Mesendoderm (in vitro differentiated cells): Measurements from ENCODE around the gene ABHD17C.

Experiments used
- DNase-seq: peaks from one replicate; pipeline ENCODE4 v3.0.0; 2013
- H2AK5ac ChIP-seq: 2 replicates; pipeline ENCODE4 v1.6.1; 2013; ENCODE audit warnings: low read length, inconsistent platforms
- H2BK120ac ChIP-seq: 2 replicates; pipeline ENCODE4 v1.6.1; 2013; ENCODE audit warnings: low read depth, mild to moderate bottlenecking, low read length, moderate library complexity, mixed read lengths
- H2BK15ac ChIP-seq: replicated peaks from 2 replicates; pipeline ENCODE4 v1.6.1; 2013; ENCODE audit warnings: low read depth, mild to moderate bottlenecking, moderate library complexity
- H2BK5ac ChIP-seq: 2 replicates; pipeline ENCODE4 v1.6.1; 2013; ENCODE audit warnings: low read length, inconsistent platforms
- H3K18ac ChIP-seq: 2 replicates; pipeline ENCODE4 v1.6.1; 2013; ENCODE audit warnings: mild to moderate bottlenecking, low read length, mixed read lengths
- H3K23ac ChIP-seq: one replicate; pipeline ENCODE4 v1.6.1; 2013; ENCODE audit warnings: low read length
- H3K27ac ChIP-seq: 2 replicates; pipeline ENCODE4 v1.5.1; 2013; ENCODE audit warnings: low read depth, mild to moderate bottlenecking, inconsistent platforms, low read length, moderate library complexity
- H3K27me3 ChIP-seq: 2 replicates; pipeline ENCODE4 v1.6.1; 2013; ENCODE audit warnings: low read length, control low read depth, mild to moderate bottlenecking, inconsistent platforms; ENCODE audit not compliant: insufficient read depth, poor library complexity
- H3K36me3 ChIP-seq: 2 replicates; pipeline ENCODE4 v1.6.1; 2013; ENCODE audit warnings: low read length, inconsistent platforms; ENCODE audit not compliant: control insufficient read depth, insufficient read depth
- H3K4ac ChIP-seq: one replicate; pipeline ENCODE4 v1.6.1; 2013; ENCODE audit warnings: low read depth, mild to moderate bottlenecking, low read length, moderate library complexity
- H3K4me1 ChIP-seq: 2 replicates; pipeline ENCODE4 v1.6.1; 2013; ENCODE audit warnings: low read depth, low read length, inconsistent platforms; ENCODE audit not compliant: control insufficient read depth
- H3K4me2 ChIP-seq: 2 replicates; pipeline ENCODE4 v1.6.1; 2013; ENCODE audit warnings: low read length
- H3K4me3 ChIP-seq: 2 replicates; pipeline ENCODE4 v1.5.1; 2013; ENCODE audit warnings: mild to moderate bottlenecking, low read length
- H3K56ac ChIP-seq: one replicate; pipeline ENCODE4 v1.6.1; 2013; ENCODE audit warnings: low read length
- H3K79me1 ChIP-seq: 2 replicates; pipeline ENCODE4 v1.6.1; 2013; ENCODE audit warnings: low read length, inconsistent platforms
- H3K79me2 ChIP-seq: 2 replicates; pipeline ENCODE4 v1.6.1; 2013; ENCODE audit warnings: mild to moderate bottlenecking, low read length; ENCODE audit not compliant: control insufficient read depth, insufficient read depth
- H3K9ac ChIP-seq: 2 replicates; pipeline ENCODE4 v1.6.1; 2013; ENCODE audit warnings: low read length, inconsistent platforms
- H4K5ac ChIP-seq: one replicate; pipeline ENCODE4 v1.6.1; 2013; ENCODE audit warnings: low read length
- H4K8ac ChIP-seq: one replicate; pipeline ENCODE4 v1.6.1; 2013; ENCODE audit warnings: low read depth, mild to moderate bottlenecking, control low read depth, low read length, moderate library complexity
- WGBS: extraction: QIAGEN DNeasy Blood & Tissue Kit; methylation state at CpG from one replicate; pipeline ENCODE4 v1.1.7; 2013; ENCODE audit warnings: low lambda C conversion rate, missing lambda C conversion rate; ENCODE audit not compliant: insufficient coverage; ENCODE audit errors: extremely low coverage; 5-methylcytosine and 5-hydroxymethylcytosine counted together

ABHD17C gene

GRCh38 chr15:80732818-80733217 is 37.7 kb downstream of the ABHD17C start:
- H2BK15ac ChIP-seq, result no peak overlapping the region
- no peaks in the 10 kb centered on the region for H3K79me2 ChIP-seq
- no peak overlapping the region for H3K4me3 ChIP-seq
- no peak overlapping the region for H2BK120ac ChIP-seq
- H4K8ac ChIP-seq, result no peak overlapping the region
- no peak overlapping the region for H3K18ac ChIP-seq
- no peak overlapping the region for H2BK5ac ChIP-seq
- H3K36me3 ChIP-seq, result no peaks in the 10 kb centered on the region
- no peak overlapping the region for H3K4ac ChIP-seq
- DNase-seq, result no peak
- no peak overlapping the region for H3K4me2 ChIP-seq
- H3K27me3 ChIP-seq, result no peaks in the 10 kb centered on the region
- H2AK5ac ChIP-seq, result no peak overlapping the region
- no CpG with 5 or more reads among the region's 5 CpGs for WGBS
- no peak overlapping the region for H4K5ac ChIP-seq
- no peak overlapping the region for H3K27ac ChIP-seq
- no peaks in the 10 kb centered on the region for H3K4me1 ChIP-seq
- no peak overlapping the region for H3K56ac ChIP-seq
- H3K79me1 ChIP-seq, result peaks cover 1% of the 10 kb centered on the region
- H3K9ac ChIP-seq, result no peak overlapping the region
- H3K23ac ChIP-seq, result no peak overlapping the region

DNA sequence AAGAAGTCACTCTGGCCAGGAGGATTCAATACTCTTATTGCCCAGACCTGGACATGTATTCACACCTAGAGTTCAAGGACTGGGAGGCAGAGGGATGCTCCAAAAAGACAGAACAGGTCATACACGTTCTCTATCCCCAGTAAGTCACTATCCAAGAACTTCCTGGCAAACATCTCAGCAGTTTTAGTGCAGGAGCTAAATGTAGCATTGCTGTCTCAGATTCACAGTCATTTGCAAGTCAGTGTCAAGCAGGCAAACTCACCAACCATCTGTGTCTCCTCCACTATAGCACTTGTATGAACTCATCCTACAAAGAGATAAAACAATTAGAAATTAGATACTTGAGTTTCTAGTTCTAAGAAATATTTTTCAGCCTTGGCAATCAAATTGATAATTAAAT is 38.4 kb downstream of the ABHD17C start:
- H3K79me1 ChIP-seq, result peaks cover 1% of the 10 kb centered on the region
- no CpG with 5 or more reads among the region's 1 CpG for WGBS
- H3K23ac ChIP-seq, result no peak overlapping the region
- no peaks in the 10 kb centered on the region for H3K36me3 ChIP-seq
- H2BK5ac ChIP-seq, result no peak overlapping the region
- H2AK5ac ChIP-seq, result no peak overlapping the region
- no peaks in the 10 kb centered on the region for H3K79me2 ChIP-seq
- no peak overlapping the region for H3K4me2 ChIP-seq
- no peak overlapping the region for H4K5ac ChIP-seq
- H3K4ac ChIP-seq, result no peak overlapping the region
- H2BK120ac ChIP-seq, result no peak overlapping the region
- no peak overlapping the region for H3K27ac ChIP-seq
- no peak for DNase-seq
- H3K4me3 ChIP-seq, result no peak overlapping the region
- no peak overlapping the region for H4K8ac ChIP-seq
- H2BK15ac ChIP-seq, result no peak overlapping the region
- H3K27me3 ChIP-seq, result no peaks in the 10 kb centered on the region
- H3K4me1 ChIP-seq, result no peaks in the 10 kb centered on the region
- H3K18ac ChIP-seq, result no peak overlapping the region
- no peak overlapping the region for H3K56ac ChIP-seq
- no peak overlapping the region for H3K9ac ChIP-seq

GRCh38 chr15:80735344-80735743 is 40.2 kb downstream of the ABHD17C start:
- H2BK15ac ChIP-seq, result no peak overlapping the region
- no peak overlapping the region for H2BK5ac ChIP-seq
- no peak overlapping the region for H4K5ac ChIP-seq
- H2BK120ac ChIP-seq, result no peak overlapping the region
- peaks cover 1% of the 10 kb centered on the region for H3K79me1 ChIP-seq
- no peak overlapping the region for H3K4me3 ChIP-seq
- no peak for DNase-seq
- no peaks in the 10 kb centered on the region for H3K79me2 ChIP-seq
- H3K9ac ChIP-seq, result no peak overlapping the region
- no peak overlapping the region for H3K4ac ChIP-seq
- H4K8ac ChIP-seq, result no peak overlapping the region
- H3K27me3 ChIP-seq, result no peaks in the 10 kb centered on the region
- H3K36me3 ChIP-seq, result no peaks in the 10 kb centered on the region
- no peak overlapping the region for H3K23ac ChIP-seq
- H3K56ac ChIP-seq, result no peak overlapping the region
- no peak overlapping the region for H3K27ac ChIP-seq
- no peak overlapping the region for H2AK5ac ChIP-seq
- H3K4me2 ChIP-seq, result no peak overlapping the region
- no peak overlapping the region for H3K18ac ChIP-seq
- no CpG with 5 or more reads among the region's 8 CpGs for WGBS
- no peaks in the 10 kb centered on the region for H3K4me1 ChIP-seq

DNA sequence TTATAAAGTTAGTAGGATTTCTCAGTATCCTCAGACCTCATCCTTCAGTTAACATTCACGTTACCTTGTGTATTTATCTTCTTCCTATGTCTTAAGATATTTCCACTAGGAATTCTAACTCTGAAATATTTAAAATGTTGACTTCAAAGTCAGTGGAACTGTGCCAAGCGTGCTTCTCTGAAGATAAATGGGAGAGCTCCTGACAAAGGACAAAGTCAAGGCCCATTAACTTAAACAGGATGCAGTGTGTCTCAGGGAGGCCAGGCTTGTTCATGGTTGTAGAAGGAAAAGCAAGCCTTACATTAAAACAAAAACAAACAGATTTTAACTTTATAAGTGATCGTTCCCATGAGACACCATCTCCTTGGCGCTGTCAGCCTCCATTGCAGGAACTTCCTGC is 41.5 kb downstream of the ABHD17C start:
- H3K4me3 ChIP-seq, result no peak overlapping the region
- no peak overlapping the region for H3K4me2 ChIP-seq
- no peak overlapping the region for H2BK120ac ChIP-seq
- no CpG with 5 or more reads among the region's 4 CpGs for WGBS
- H3K79me1 ChIP-seq, result peaks cover 1% of the 10 kb centered on the region
- H4K8ac ChIP-seq, result no peak overlapping the region
- no peak for DNase-seq
- H3K9ac ChIP-seq, result no peak overlapping the region
- no peaks in the 10 kb centered on the region for H3K36me3 ChIP-seq
- no peak overlapping the region for H2AK5ac ChIP-seq
- no peaks in the 10 kb centered on the region for H3K4me1 ChIP-seq
- no peak overlapping the region for H2BK5ac ChIP-seq
- H4K5ac ChIP-seq, result no peak overlapping the region
- H3K23ac ChIP-seq, result no peak overlapping the region
- no peak overlapping the region for H2BK15ac ChIP-seq
- H3K27me3 ChIP-seq, result no peaks in the 10 kb centered on the region
- H3K4ac ChIP-seq, result no peak overlapping the region
- no peaks in the 10 kb centered on the region for H3K79me2 ChIP-seq
- H3K27ac ChIP-seq, result no peak overlapping the region
- no peak overlapping the region for H3K18ac ChIP-seq
- no peak overlapping the region for H3K56ac ChIP-seq

DNA sequence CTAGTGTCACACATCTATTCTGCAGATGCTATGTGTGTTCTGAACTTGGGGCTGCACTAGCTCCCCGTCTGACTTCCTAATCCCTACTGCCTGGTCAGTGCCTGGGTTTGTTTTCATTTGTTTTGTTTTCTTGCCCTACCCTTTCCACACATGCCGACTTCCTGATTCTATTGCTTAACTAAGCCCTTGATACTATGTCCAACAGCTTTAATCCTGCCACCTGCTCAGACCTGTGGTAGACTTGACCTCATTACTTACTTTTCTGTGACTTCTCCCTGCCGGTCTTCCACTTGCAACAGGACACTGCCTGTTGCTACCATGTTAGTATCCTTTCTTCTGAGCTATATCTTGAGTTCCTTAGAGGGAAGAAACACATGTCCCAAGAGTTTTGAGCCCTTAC is 44.8 kb downstream of the ABHD17C start:
- no peak overlapping the region for H3K56ac ChIP-seq
- no peaks in the 10 kb centered on the region for H3K79me2 ChIP-seq
- H3K36me3 ChIP-seq, result no peaks in the 10 kb centered on the region
- no peak overlapping the region for H3K9ac ChIP-seq
- H2BK5ac ChIP-seq, result no peak overlapping the region
- no peak overlapping the region for H3K27ac ChIP-seq
- no peak overlapping the region for H2AK5ac ChIP-seq
- no peak overlapping the region for H3K4ac ChIP-seq
- H4K5ac ChIP-seq, result no peak overlapping the region
- no peak overlapping the region for H2BK15ac ChIP-seq
- DNase-seq, result no peak
- H3K4me1 ChIP-seq, result no peaks in the 10 kb centered on the region
- no peak overlapping the region for H4K8ac ChIP-seq
- no peak overlapping the region for H3K4me3 ChIP-seq
- WGBS, result no CpG with 5 or more reads among the region's 3 CpGs
- no peak overlapping the region for H3K18ac ChIP-seq
- H3K23ac ChIP-seq, result no peak overlapping the region
- H3K4me2 ChIP-seq, result no peak overlapping the region
- H3K27me3 ChIP-seq, result no peaks in the 10 kb centered on the region
- H3K79me1 ChIP-seq, result no peaks in the 10 kb centered on the region
- H2BK120ac ChIP-seq, result no peak overlapping the region

DNA sequence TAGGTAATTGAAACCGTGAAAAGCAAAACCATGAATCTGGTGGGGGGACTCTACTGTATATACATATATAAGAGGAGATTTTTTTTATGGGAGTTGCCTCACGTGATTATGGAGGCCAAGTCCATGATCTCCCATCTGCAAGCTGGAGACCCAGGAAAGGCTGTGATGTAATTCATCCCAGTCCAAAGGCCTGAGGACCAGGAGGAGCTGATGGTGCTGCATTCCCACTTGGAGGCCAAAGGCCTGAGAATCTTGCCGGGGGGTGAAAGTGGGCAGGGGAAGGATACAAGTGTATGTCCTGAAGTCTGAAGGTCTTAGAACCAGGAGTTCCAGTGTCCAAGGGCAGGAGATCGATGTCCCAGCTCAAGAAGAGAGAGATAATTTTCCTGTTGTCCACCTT is 47.0 kb downstream of the ABHD17C start:
- no peaks in the 10 kb centered on the region for H3K4me1 ChIP-seq
- H3K27ac ChIP-seq, result no peak overlapping the region
- no peaks in the 10 kb centered on the region for H3K79me1 ChIP-seq
- H3K23ac ChIP-seq, result no peak overlapping the region
- no peak for DNase-seq
- no peak overlapping the region for H3K56ac ChIP-seq
- no peaks in the 10 kb centered on the region for H3K36me3 ChIP-seq
- H4K8ac ChIP-seq, result no peak overlapping the region
- no peak overlapping the region for H3K4me3 ChIP-seq
- H4K5ac ChIP-seq, result no peak overlapping the region
- no peaks in the 10 kb centered on the region for H3K79me2 ChIP-seq
- no peak overlapping the region for H3K4ac ChIP-seq
- no peak overlapping the region for H3K18ac ChIP-seq
- no peak overlapping the region for H2BK120ac ChIP-seq
- H3K27me3 ChIP-seq, result no peaks in the 10 kb centered on the region
- no peak overlapping the region for H2AK5ac ChIP-seq
- no CpG with 5 or more reads among the region's 4 CpGs for WGBS
- H3K9ac ChIP-seq, result no peak overlapping the region
- H2BK15ac ChIP-seq, result no peak overlapping the region
- H2BK5ac ChIP-seq, result no peak overlapping the region
- H3K4me2 ChIP-seq, result no peak overlapping the region
